Suprapubic skin (tissue), 4 donors: Measurements from ENCODE around the gene EYA2. TPM values are rescaled to one million over a fixed set of nuclear protein-coding genes. Genes with fewer than 3 reads are reported as not detected.

Experiments used
- DNase-seq, 2 donors: peaks; one replicate each; pipeline ENCODE4 v3.0.0-alpha.2; 2019; ENCODE audit warnings: low spot score in 2 of 2
- H3K27ac ChIP-seq: fragments of 200-600 bp; sonication (generic); one replicate; pipeline ENCODE4 v1.5.1; 2019
- H3K27me3 ChIP-seq: fragments of 200-600 bp; sonication (generic); one replicate; pipeline ENCODE4 v1.5.1; 2019
- H3K36me3 ChIP-seq: fragments of 200-600 bp; sonication (generic); one replicate; pipeline ENCODE4 v1.5.1; 2019
- H3K4me1 ChIP-seq: fragments of 200-600 bp; sonication (generic); one replicate; pipeline ENCODE4 v1.5.1; 2019
- H3K4me3 ChIP-seq: fragments of 200-600 bp; sonication (generic); one replicate; pipeline ENCODE4 v1.5.1; 2019; ENCODE audit warnings: mild to moderate bottlenecking
- H3K9me3 ChIP-seq: fragments of 200-600 bp; sonication (generic); one replicate; pipeline ENCODE4 v1.5.1; 2019
- CTCF ChIP-seq, 2 donors: fragments of 200-600 bp in 1 of 2; fragments of 450-650 bp in 1 of 2; sonication (generic) in 1 of 2; IDR thresholded peaks; one replicate each; pipeline ENCODE4 v1.5.1; 2016 to 2019; ENCODE audit warnings: antibody characterized with exemption in 2 of 2, mild to moderate bottlenecking in 1 of 2, moderate library complexity in 1 of 2
- EP300 ChIP-seq: sonication (generic); formaldehyde crosslinking; IDR thresholded peaks from one replicate; pipeline ENCODE4 v1.6.1; 2017; ENCODE audit warnings: antibody characterized with exemption
- POLR2A ChIP-seq, 2 donors: fragments of 450-650 bp; IDR thresholded peaks; one replicate each; pipeline ENCODE4 v1.6.1; 2017; ENCODE audit warnings: antibody characterized with exemption in 2 of 2, mild to moderate bottlenecking in 2 of 2, moderate library complexity in 2 of 2
- POLR2AphosphoS5 ChIP-seq, 3 donors: sonication (generic); formaldehyde crosslinking; IDR thresholded peaks; one replicate each; pipeline ENCODE4 v1.6.1; 2017; ENCODE audit warnings: antibody characterized with exemption in 3 of 3
- WGBS: methylation state at CpG from one replicate; pipeline ENCODE4 v1.1.5; 2018; 5-methylcytosine and 5-hydroxymethylcytosine counted together
- total RNA-seq, 4 donors: library from RNA; depleted of rRNA; stranded (reverse); fragments of >200 nt; gene quantifications; one replicate each; pipeline ENCODE4 v1.1.0, GENCODE V29; 2016

The EYA2 gene
- total RNA-seq, 4 donors from 2014 or later = 2.3 to 4.0 (median 3.3) TPM

GRCh38 chr20:47120346-47120936, 225.8 kb downstream of the EYA2 start:
- no peaks in the 10 kb centered on the region for H3K36me3 ChIP-seq
- 82% methylated on average over 10 of the region's 10 CpGs for WGBS
- no peak for DNase-seq
- no peak for TF ChIP-seq POLR2AphosphoS5 (IDR thresholded peaks at IDR 0.05)
- no peak for TF ChIP-seq CTCF (IDR thresholded peaks at IDR 0.05)
- no peak for TF ChIP-seq EP300
- TF ChIP-seq POLR2A (IDR thresholded peaks at IDR 0.05) = no peak
- no peaks in the 10 kb centered on the region for H3K27me3 ChIP-seq
- no peaks in the 10 kb centered on the region for H3K9me3 ChIP-seq
- H3K4me3 ChIP-seq = no peak overlapping the region
- H3K4me1 ChIP-seq = peaks cover 22% of the 10 kb centered on the region
- no peak overlapping the region for H3K27ac ChIP-seq

GRCh38 chr20:47122560-47122959, 227.9 kb downstream of the EYA2 start:
- Histone ChIP-seq H3K27ac (no peak overlapping the region), H3K9me3 (no peaks in the 10 kb centered on the region), H3K27me3 (no peaks in the 10 kb centered on the region), H3K4me1 (peaks cover 36% of the 10 kb centered on the region), H3K4me3 (no peak overlapping the region), H3K36me3 (no peaks in the 10 kb centered on the region)
- WGBS = 73% methylated on average over 3 of the region's 3 CpGs
- TF ChIP-seq CTCF (IDR thresholded peaks at IDR 0.05) = no peak
- TF ChIP-seq POLR2AphosphoS5 (IDR thresholded peaks at IDR 0.05) = no peak
- no peak for TF ChIP-seq EP300
- no peak for TF ChIP-seq POLR2A (IDR thresholded peaks at IDR 0.05)
- peak in 1 of 2 donors; percentile 1 for DNase-seq

GRCh38 chr20:47124181-47124717, 229.6 kb downstream of the EYA2 start:
- DNase-seq = no peak
- no peak overlapping the region for H3K4me3 ChIP-seq

GRCh38 chr20:47125508-47125757, 230.8 kb downstream of the EYA2 start:
- H3K9me3 ChIP-seq = no peaks in the 10 kb centered on the region
- TF ChIP-seq POLR2A (IDR thresholded peaks at IDR 0.05) (no peak), CTCF (IDR thresholded peaks at IDR 0.05) (no peak), POLR2AphosphoS5 (IDR thresholded peaks at IDR 0.05) (no peak), EP300 (no peak)
- H3K4me3 ChIP-seq = no peak overlapping the region
- H3K4me1 ChIP-seq = peaks cover 40% of the 10 kb centered on the region
- no peaks in the 10 kb centered on the region for H3K27me3 ChIP-seq
- H3K36me3 ChIP-seq = no peaks in the 10 kb centered on the region
- peak overlapping the region; percentile 81 for H3K27ac ChIP-seq
- DNase-seq = no peak

More at GRCh38 chr20:47124181-47124717, 229.6 kb downstream of the EYA2 start:
- Histone ChIP-seq H3K27ac (peak overlapping the region; percentile 88), H3K4me1 (peaks cover 40% of the 10 kb centered on the region), H3K27me3 (no peaks in the 10 kb centered on the region), H3K9me3 (no peaks in the 10 kb centered on the region), H3K36me3 (no peaks in the 10 kb centered on the region)
- 35% methylated on average over 3 of the region's 3 CpGs for WGBS
- TF ChIP-seq POLR2A (IDR thresholded peaks at IDR 0.05) (no peak), POLR2AphosphoS5 (IDR thresholded peaks at IDR 0.05) (no peak), CTCF (IDR thresholded peaks at IDR 0.05) (no peak), EP300 (no peak)

- peak overlapping the region; percentile 81 for H3K27ac ChIP-seq
- no peaks in the 10 kb centered on the region for H3K27me3 ChIP-seq
- no peaks in the 10 kb centered on the region for H3K36me3 ChIP-seq
- DNase-seq = no peak
- WGBS = 30% methylated on average over 20 of the region's 20 CpGs
- TF ChIP-seq CTCF (IDR thresholded peaks at IDR 0.05) (no peak), POLR2A (IDR thresholded peaks at IDR 0.05) (no peak), EP300 (no peak), POLR2AphosphoS5 (IDR thresholded peaks at IDR 0.05) (no peak)
- H3K9me3 ChIP-seq = no peaks in the 10 kb centered on the region
- H3K4me1 ChIP-seq = peaks cover 40% of the 10 kb centered on the region
- H3K4me3 ChIP-seq = no peak overlapping the region
Observed at GRCh38 chr20:47125758-47126591, 231.3 kb downstream of the EYA2 start.
